H1 (cell line): ENCODE results near the gene NDUFB10. TPM values are rescaled to one million over a fixed set of nuclear protein-coding genes. Genes with fewer than 3 reads are reported as not detected.

Source experiments
- CTCF ChIA-PET: fragments of 300-600 bp; sonication (Branson Sonifier 250); formaldehyde crosslinking; loops from one replicate; lab custom pipeline; 2021; ENCODE audit not compliant: partially characterized antibody; lab: Charles Lee
- POLR2A ChIA-PET: fragments of 300-600 bp; sonication (Branson Sonifier 250); formaldehyde crosslinking; loops from one replicate; lab custom pipeline; 2021; ENCODE audit warnings: inconsistent platforms; ENCODE audit not compliant: partially characterized antibody; lab: Charles Lee
- DNase-seq, 2 experiments: peaks; one replicate each; pipeline versions ENCODE4 v3.0.0 to v3.0.0-alpha.2; 2010 to 2022; ENCODE audit warnings: low spot score in 2 of 2, low read depth in 1 of 2, mixed read lengths in 1 of 2
- FAIRE-seq: peaks from 2 replicates; lab custom pipeline; 2011; peaks lifted over from hg19 to GRCh38; lab: Jason Lieb, UNC
- H2AFZ ChIP-seq: 2 replicates; pipeline ENCODE4 v1.8.1; 2012; ENCODE audit warnings: low read length, inconsistent platforms
- H2AK5ac ChIP-seq: 2 replicates; pipeline ENCODE4 v1.6.1; 2013; ENCODE audit warnings: low read depth, low read length
- H2BK120ac ChIP-seq: replicated peaks from 2 replicates; pipeline ENCODE3; 2013; ENCODE audit warnings: low read depth, low read length, inconsistent platforms
- H2BK12ac ChIP-seq: 2 replicates; pipeline ENCODE4 v1.6.1; 2013; ENCODE audit warnings: low read depth, low read length
- H2BK15ac ChIP-seq: 2 replicates; pipeline ENCODE4 v1.6.1; 2013; ENCODE audit warnings: low read length
- H2BK20ac ChIP-seq: 2 replicates; pipeline ENCODE4 v1.6.1; 2013; ENCODE audit warnings: low read length
- H2BK5ac ChIP-seq: 2 replicates; pipeline ENCODE4 v1.6.1; 2013; ENCODE audit warnings: low read depth, low read length
- H3K14ac ChIP-seq: 2 replicates; pipeline ENCODE4 v1.6.1; 2013; ENCODE audit warnings: inconsistent platforms; ENCODE audit not compliant: insufficient read length
- H3K18ac ChIP-seq: 2 replicates; pipeline ENCODE4 v1.6.1; 2013; ENCODE audit warnings: low read length; ENCODE audit errors: extremely low read depth
- H3K23ac ChIP-seq: 2 replicates; pipeline ENCODE4 v1.6.1; 2013; ENCODE audit warnings: inconsistent platforms; ENCODE audit not compliant: insufficient read length
- H3K23me2 ChIP-seq: 2 replicates; pipeline ENCODE4 v1.6.1; 2013; ENCODE audit warnings: low read depth, low read length
- H3K27ac ChIP-seq: 2 replicates; pipeline ENCODE4 v1.6.1; 2011; ENCODE audit warnings: low read depth, low read length, inconsistent platforms
- H3K27me3 ChIP-seq, 4 experiments: replicated peaks in 1 of 4; 1 replicate in 1 of 4; 2 replicates in 3 of 4; pipeline versions ENCODE4 v1.6.1 to v1.8.1; 2011 to 2013; ENCODE audit warnings: low read length in 3 of 4, mild to moderate bottlenecking in 3 of 4, inconsistent platforms in 2 of 4, mixed read lengths in 2 of 4, moderate library complexity in 1 of 4; ENCODE audit not compliant: control insufficient read depth in 3 of 4, insufficient read depth in 3 of 4; ENCODE audit errors: extremely low read depth in 1 of 4
- H3K36me3 ChIP-seq, 4 experiments: 2 replicates each; pipeline versions ENCODE4 v1.6.1 to v1.8.1; 2011 to 2013; ENCODE audit warnings: mild to moderate bottlenecking in 4 of 4, low read length in 3 of 4, moderate library complexity in 2 of 4, control low read depth in 1 of 4, inconsistent platforms in 1 of 4; ENCODE audit not compliant: insufficient read depth in 4 of 4, control insufficient read depth in 2 of 4
- H3K4ac ChIP-seq: replicated peaks from 2 replicates; pipeline ENCODE3; 2013; ENCODE audit warnings: low read length, low read depth, mixed read lengths, inconsistent platforms; ENCODE audit not compliant: insufficient read length
- H3K4me1 ChIP-seq, 4 experiments: replicated peaks in 1 of 4; 1 replicate in 1 of 4; 2 replicates in 3 of 4; pipeline versions ENCODE4 v1.6.1 to v1.8.1; 2011 to 2013; ENCODE audit warnings: low read length in 3 of 4, inconsistent platforms in 2 of 4, mixed read lengths in 1 of 4; ENCODE audit not compliant: insufficient read depth in 4 of 4, control insufficient read depth in 3 of 4
- H3K4me2 ChIP-seq, 2 experiments: 2 replicates each; pipeline versions ENCODE4 v1.6.1 to v1.8.1; 2011 to 2013; ENCODE audit warnings: low read depth in 2 of 2, low read length in 2 of 2, control low read depth in 1 of 2, inconsistent platforms in 1 of 2, mild to moderate bottlenecking in 1 of 2; ENCODE audit not compliant: insufficient read depth in 1 of 2
- H3K4me3 ChIP-seq, 4 experiments: fragments of 200-600, 300-600 bp in 1 of 4; sonication (generic), shearing (Covaris generic), sonication (Bioruptor Twin) in 1 of 4; 2 replicates each; pipeline versions ENCODE4 v1.5.1 to v1.8.1; 2011 to 2016; ENCODE audit warnings: low read length in 4 of 4, low read depth in 3 of 4, control low read depth in 2 of 4, inconsistent platforms in 2 of 4, mild to moderate bottlenecking in 2 of 4, mixed read lengths in 1 of 4, moderate library complexity in 1 of 4; ENCODE audit not compliant: insufficient read depth in 2 of 4; ENCODE audit errors: extremely low read depth in 1 of 4
- H3K56ac ChIP-seq: replicated peaks from 2 replicates; pipeline ENCODE3; 2013; ENCODE audit warnings: low read depth, mild to moderate bottlenecking, mixed read lengths, low read length, inconsistent platforms; ENCODE audit not compliant: insufficient read length
- H3K79me1 ChIP-seq: 2 replicates; pipeline ENCODE4 v1.6.1; 2013; ENCODE audit warnings: low read depth, low read length, control low read depth
- H3K79me2 ChIP-seq, 2 experiments: 2 replicates each; pipeline versions ENCODE4 v1.6.1 to v1.8.1; 2012 to 2013; ENCODE audit warnings: low read length in 2 of 2, mild to moderate bottlenecking in 2 of 2, inconsistent platforms in 1 of 2; ENCODE audit not compliant: insufficient read depth in 2 of 2, control insufficient read depth in 1 of 2
- H3K9ac ChIP-seq, 4 experiments: replicated peaks in 1 of 4; 1 replicate in 1 of 4; 2 replicates in 3 of 4; pipeline versions ENCODE4 v1.6.1 to v1.8.1; 2011 to 2013; ENCODE audit warnings: low read depth in 3 of 4, low read length in 3 of 4, control low read depth in 2 of 4, mild to moderate bottlenecking in 2 of 4, moderate library complexity in 2 of 4, inconsistent platforms in 1 of 4; ENCODE audit errors: extremely low read depth in 1 of 4
- H3K9me3 ChIP-seq, 2 experiments: 2 replicates each; pipeline versions ENCODE4 v1.6.1 to v1.8.1; 2012 to 2013; ENCODE audit warnings: mild to moderate bottlenecking in 2 of 2, moderate library complexity in 2 of 2, control low read depth in 1 of 2, inconsistent platforms in 1 of 2, low read depth in 1 of 2, low read length in 1 of 2, mixed read lengths in 1 of 2; ENCODE audit not compliant: insufficient read depth in 2 of 2
- H4K20me1 ChIP-seq, 2 experiments: replicated peaks in 1 of 2; 2 replicates each; pipeline versions ENCODE3 to v1.8.1; 2011 to 2013; ENCODE audit warnings: inconsistent platforms in 2 of 2, low read length in 2 of 2, mild to moderate bottlenecking in 1 of 2; ENCODE audit not compliant: insufficient read depth in 2 of 2, control insufficient read depth in 1 of 2
- H4K5ac ChIP-seq: 2 replicates; pipeline ENCODE4 v1.6.1; 2013; ENCODE audit warnings: low read length, low read depth, mixed read lengths, inconsistent platforms; ENCODE audit not compliant: insufficient read length
- H4K8ac ChIP-seq: 2 replicates; pipeline ENCODE4 v1.8.0; 2013; ENCODE audit warnings: mild to moderate bottlenecking, moderate library complexity, low read length, inconsistent platforms; ENCODE audit not compliant: insufficient read depth; ENCODE audit errors: extremely low read depth
- H4K91ac ChIP-seq: replicated peaks from 2 replicates; pipeline ENCODE3; 2013; ENCODE audit warnings: low read length, mixed read lengths, inconsistent platforms; ENCODE audit not compliant: insufficient read length
- ATF3 ChIP-seq: IDR thresholded peaks from 2 replicates; pipeline ENCODE4 v1.6.1; 2011; ENCODE audit warnings: low read depth, mild to moderate bottlenecking, low read length; ENCODE audit not compliant: insufficient read depth
- CBX5 ChIP-seq: fragments of 300-800, 300-1000 bp; sonication (generic); IDR thresholded peaks from 2 replicates; pipeline ENCODE4 v1.7.1; 2016; ENCODE audit warnings: antibody characterized with exemption, low read length, low read depth
- E2F6 ChIP-seq: IDR thresholded peaks from 2 replicates; pipeline ENCODE4 v1.6.1; 2012; ENCODE audit warnings: inconsistent platforms
- EZH2 ChIP-seq: fragments of 200-600 bp; sonication (generic); IDR thresholded peaks from 2 replicates; pipeline ENCODE4 v1.7.1; 2012; ENCODE audit warnings: low read depth, mild to moderate bottlenecking, moderate library complexity, low read length, inconsistent platforms; ENCODE audit not compliant: severe bottlenecking
- JUND ChIP-seq: IDR thresholded peaks from 2 replicates; pipeline ENCODE4 v1.6.1; 2011; ENCODE audit warnings: mild to moderate bottlenecking, improper control_type of control experiment, low read length
- KDM5A ChIP-seq: fragments of 200-600 bp; IDR thresholded peaks from 2 replicates; pipeline ENCODE4 v1.7.1; 2012; ENCODE audit warnings: mild to moderate bottlenecking, low read length, inconsistent platforms, mixed read lengths
- RFX5 ChIP-seq: IDR thresholded peaks from 2 replicates; pipeline ENCODE4 v1.6.1; 2011; ENCODE audit warnings: low read depth, low read length, improper control_type of control experiment, borderline replicate concordance
- SAP30 ChIP-seq: fragments of 300-600 bp; sonication (generic); IDR thresholded peaks from 2 replicates; pipeline ENCODE4 v1.7.1; 2012; ENCODE audit warnings: low read length, moderate library complexity, mild to moderate bottlenecking, inconsistent platforms; ENCODE audit not compliant: insufficient read depth, insufficient replicate concordance
- WGBS, 2 experiments: shearing (Covaris generic) in 1 of 2; methylation state at CpG; one replicate each; pipeline versions ENCODE4 v1.1.6 to v1.1.7; 2013 to 2015; ENCODE audit warnings: low lambda C conversion rate in 2 of 2, mixed read lengths in 2 of 2, inconsistent platforms in 1 of 2, low coverage in 1 of 2, missing lambda C conversion rate in 1 of 2; ENCODE audit not compliant: insufficient replicate concordance in 2 of 2, insufficient coverage in 1 of 2, insufficient read length in 1 of 2; ENCODE audit errors: extremely low coverage in 1 of 2, missing lambda C conversion rate in 1 of 2; 5-methylcytosine and 5-hydroxymethylcytosine counted together
- polyA plus RNA-seq, 7 experiments: library from polyadenylated mRNA; depleted of rRNA in 3 of 7; stranded (reverse) in 5 of 7; unstranded in 2 of 7; fragments of >200 nt in 5 of 7; fragments of 200-250 nt in 2 of 7; gene quantifications; 1 replicate in 5 of 7; 2 replicates in 1 of 7; 4 replicates in 1 of 7; pipeline versions ENCODE4 v1.2.1 to v1.2.3, GENCODE V29; 2011 to 2013; ENCODE audit warnings: missing spikeins in 2 of 7, mixed read lengths in 2 of 7
- total RNA-seq: library from RNA; stranded (reverse); fragmentation: NEBNext Ultra II Directional; extraction: Animal tissue kit (Norgen Biotek cat#: 25700); gene quantifications from 2 replicates; pipeline ENCODE4 v1.2.1, GENCODE V29; 2021

NDUFB10 gene
- total and polyA plus RNA-seq, 2 of the 8 experiments (the other 6 are each of a cell fraction or from before 2014, with no cell fraction given) = 183 to 194 TPM

GRCh38 chr16:1976951-1977874 is 17.9 kb downstream of the NDUFB10 start:
- Histone ChIP-seq H4K5ac (no peak overlapping the region), H4K8ac (no peak overlapping the region), H4K20me1 (peaks cover 2 to 27% of the 10 kb centered on the region in 2 experiments), H2BK120ac (no peak overlapping the region), H3K4me2 (no peak overlapping the region), H3K14ac (no peak overlapping the region), H2AK5ac (no peak overlapping the region), H3K79me2 (peaks cover 3 to 13% of the 10 kb centered on the region in 2 experiments; a peak in 2 of 4 replicates), H3K4me3 (no peak overlapping the region), H3K27ac (no peak overlapping the region), H3K23me2 (peaks cover 18% of the 10 kb centered on the region; the same call in 1 of the 2 replicates), H3K56ac (no peak overlapping the region), H2BK20ac (no peak overlapping the region), H2BK5ac (no peak overlapping the region), H2BK15ac (no peak overlapping the region), H3K9me3 (no peaks in the 10 kb centered on the region), H3K9ac (no peak overlapping the region), H3K23ac (no peak overlapping the region), H3K79me1 (peaks cover 9% of the 10 kb centered on the region; the same call in 1 of the 2 replicates), H3K36me3 (peaks cover 11 to 33% (median 22%) of the 10 kb centered on the region in 4 experiments; a peak in 7 of 8 replicates), H3K18ac (no peak overlapping the region), H3K4me1 (peaks cover 3 to 32% (median 26%) of the 10 kb centered on the region in 4 experiments), H3K27me3 (peaks cover 8 to 30% (median 29%) of the 10 kb centered on the region in 4 experiments; a peak in 6 of 7 replicates), H3K4ac (no peak overlapping the region), H2BK12ac (no peak overlapping the region), H2AFZ (no peak overlapping the region), H4K91ac (no peak overlapping the region)
- ChIA-PET CTCF (interaction anchor here (0.7 to 1.5 kb wide), 4 partner anchors 19 to 55 kb away, joined by 3 to 5 read pairs (median 4); no protein-coding TSS in a partner anchor), POLR2A (interaction anchor here (0.9 to 28.2 kb wide), 10 partner anchors 8 to 201 kb away, joined by 3 to 736 read pairs (median 7); partner anchors contain the start of genes NDUFB10, RNF151, RPS2 and SYNGR3)
- DNase-seq (no peak), FAIRE-seq (no peak)
- 94% methylated on average over 30 of the region's 33 CpGs; no CpG with 5 or more reads in 1 of the 2 experiments for WGBS, 2 experiments
- TF ChIP-seq SAP30 (no peak), JUND (no peak), CBX5 (no peak), EZH2 (no peak), RFX5 (no peak), ATF3 (no peak), KDM5A (no peak), E2F6 (no peak)
